ENCODE measurements around the gene AHNAK. TPM values are rescaled to one million over a fixed set of nuclear protein-coding genes. Genes with fewer than 3 reads are reported as not detected.
"Not testable (repeated sequence)": the region's sequence is repeated elsewhere in the genome, so short reads cannot be mapped to it uniquely, and the experiment has no call there.

The AHNAK gene
- polyA plus RNA-seq, 1 experiment: 231 TPM

DNA sequence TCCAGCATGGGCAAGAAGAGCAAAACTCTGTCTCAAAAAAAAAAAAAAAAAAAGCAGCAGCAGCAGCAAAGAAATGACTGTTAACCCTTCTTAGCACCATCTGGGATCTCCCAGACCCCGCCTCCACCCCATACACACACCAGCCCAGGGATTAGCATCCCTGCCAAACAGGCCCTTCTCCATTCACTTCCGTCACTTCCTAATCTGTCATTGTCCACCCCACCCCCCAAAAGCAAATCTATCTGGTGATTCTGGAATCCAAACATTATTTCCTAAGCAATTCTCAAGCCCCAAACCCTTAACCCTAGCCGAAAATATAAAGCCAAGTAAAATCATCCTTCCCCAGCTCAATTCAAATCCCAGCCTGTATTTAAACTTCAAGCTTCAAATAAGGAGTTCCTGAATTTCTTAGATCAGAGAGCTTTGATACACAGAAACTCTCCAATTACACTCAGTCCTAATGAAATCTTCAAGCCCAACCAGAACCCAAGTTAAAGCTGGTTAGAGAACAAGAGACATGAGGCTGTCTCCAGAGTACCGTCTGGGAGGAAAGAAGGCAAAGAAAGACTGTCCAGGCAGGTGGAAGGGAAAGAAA is 6.0 kb upstream of the AHNAK start:
- ChIA-PET CTCF (interaction anchor here (1.4 to 5.1 kb wide), 5 partner anchors 8 to 173 kb away, joined by 3 to 38 read pairs (median 32); no protein-coding TSS in a partner anchor), POLR2A (interaction anchor here (0.6 to 4.6 kb wide), 15 partner anchors 9 to 289 kb away, joined by 3 to 28 read pairs (median 5); partner anchors contain the start of genes C11orf98, CSKMT, EEF1G and MTA2)
- DNase-seq (ENCODE audit: low read depth, low spot score): no peak
- Histone ChIP-seq H3K9me3 (ENCODE audit: control insufficient read depth, insufficient read depth, low read length) (no peaks in the 10 kb centered on the region; the same call in 1 of the 2 replicates), H3K4me3 (ENCODE audit: low read depth, low read length) (peak overlapping the region; percentile 49), H3K27ac (ENCODE audit: low read depth, low read length) (peak overlapping the region; percentile 97), H3K27me3 (ENCODE audit: control insufficient read depth, insufficient read depth, low read length) (no peaks in the 10 kb centered on the region)
- TF ChIP-seq, protein P1, sequence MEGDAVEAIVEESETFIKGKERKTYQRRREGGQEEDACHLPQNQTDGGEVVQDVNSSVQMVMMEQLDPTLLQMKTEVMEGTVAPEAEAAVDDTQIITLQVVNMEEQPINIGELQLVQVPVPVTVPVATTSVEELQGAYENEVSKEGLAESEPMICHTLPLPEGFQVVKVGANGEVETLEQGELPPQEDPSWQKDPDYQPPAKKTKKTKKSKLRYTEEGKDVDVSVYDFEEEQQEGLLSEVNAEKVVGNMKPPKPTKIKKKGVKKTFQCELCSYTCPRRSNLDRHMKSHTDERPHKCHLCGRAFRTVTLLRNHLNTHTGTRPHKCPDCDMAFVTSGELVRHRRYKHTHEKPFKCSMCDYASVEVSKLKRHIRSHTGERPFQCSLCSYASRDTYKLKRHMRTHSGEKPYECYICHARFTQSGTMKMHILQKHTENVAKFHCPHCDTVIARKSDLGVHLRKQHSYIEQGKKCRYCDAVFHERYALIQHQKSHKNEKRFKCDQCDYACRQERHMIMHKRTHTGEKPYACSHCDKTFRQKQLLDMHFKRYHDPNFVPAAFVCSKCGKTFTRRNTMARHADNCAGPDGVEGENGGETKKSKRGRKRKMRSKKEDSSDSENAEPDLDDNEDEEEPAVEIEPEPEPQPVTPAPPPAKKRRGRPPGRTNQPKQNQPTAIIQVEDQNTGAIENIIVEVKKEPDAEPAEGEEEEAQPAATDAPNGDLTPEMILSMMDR (IDR thresholded peaks at IDR 0.05; ENCODE audit: low read depth, low read length): no peak

DNA sequence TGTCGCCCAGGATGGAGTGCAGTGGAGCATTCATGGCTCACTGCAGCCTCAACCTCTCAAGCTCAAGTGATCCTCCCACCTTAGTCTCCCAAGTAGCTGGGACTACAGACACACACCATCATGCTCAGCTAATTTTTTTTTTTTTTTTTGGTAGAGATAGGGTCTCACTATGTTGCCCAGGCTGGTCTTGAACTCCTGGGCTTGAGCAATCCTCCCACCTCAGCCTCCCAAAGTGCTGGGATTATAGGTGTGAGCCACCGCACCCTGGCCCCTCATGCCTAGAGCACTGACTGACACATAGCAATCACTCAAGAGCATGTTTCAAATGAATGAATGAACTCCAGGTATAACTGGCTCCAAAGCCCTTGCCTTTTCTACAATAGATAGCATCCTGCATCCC is 3.9 kb upstream of the AHNAK start:
- H3K4me3 ChIP-seq (ENCODE audit: low read depth, low read length); H3K27ac ChIP-seq (ENCODE audit: low read depth, low read length); H3K9me3 ChIP-seq (ENCODE audit: control insufficient read depth, insufficient read depth, low read length); POLR2A ChIA-PET; DNase-seq (ENCODE audit: low read depth, low spot score); H3K27me3 ChIP-seq (ENCODE audit: control insufficient read depth, insufficient read depth, low read length): not testable (repeated sequence)
- CTCF ChIA-PET: interaction anchor here (0.6 to 5.1 kb wide), 5 partner anchors 7 to 754 kb away, joined by 3 to 38 read pairs (median 32); no protein-coding TSS in a partner anchor

DNA sequence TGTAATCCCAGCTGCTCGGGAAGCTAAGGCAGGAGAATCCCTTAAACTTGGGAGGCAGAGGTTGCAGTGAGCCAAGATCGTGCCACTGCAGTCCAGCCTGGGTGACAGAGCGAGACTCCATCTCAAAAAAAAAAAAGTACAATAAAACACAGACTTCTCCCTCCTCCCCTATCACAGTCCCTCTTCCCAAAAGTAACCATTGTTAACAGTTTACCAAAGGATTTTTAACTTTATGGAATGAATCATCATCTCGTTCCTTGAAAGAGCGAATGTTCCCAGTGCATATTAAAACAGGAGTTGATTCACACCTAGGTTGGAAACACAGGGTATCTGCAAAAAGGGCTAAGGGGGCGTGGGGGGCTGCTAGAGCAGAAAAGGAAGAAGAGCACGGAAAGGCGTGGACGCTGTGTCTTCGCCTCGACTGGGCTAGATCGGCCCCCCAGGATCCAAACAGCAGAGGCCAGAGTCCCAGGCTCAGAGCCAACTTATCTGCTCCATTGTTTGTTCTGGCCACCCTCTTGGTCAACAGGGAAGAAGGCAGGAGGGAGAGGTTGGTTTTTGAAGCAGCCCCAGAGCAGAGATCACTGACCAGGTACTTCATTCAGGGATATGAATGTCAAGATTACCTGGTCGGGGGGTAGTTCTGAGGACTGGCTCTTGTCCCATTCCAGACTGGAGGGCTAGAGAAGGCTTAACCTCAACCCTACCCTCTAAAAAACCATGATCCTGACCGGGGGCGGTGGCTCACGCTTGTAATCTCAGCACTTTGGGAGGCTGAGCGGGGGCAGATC is 2.1 kb upstream of the AHNAK start:
- Histone ChIP-seq H3K27ac (ENCODE audit: low read depth, low read length) (no peak overlapping the region), H3K4me3 (ENCODE audit: low read depth, low read length) (no peak overlapping the region), H3K9me3 (ENCODE audit: control insufficient read depth, insufficient read depth, low read length) (peaks cover 6% of the 10 kb centered on the region; the same call in 1 of the 2 replicates), H3K27me3 (ENCODE audit: control insufficient read depth, insufficient read depth, low read length) (no peaks in the 10 kb centered on the region)
- POLR2A ChIA-PET: no interaction called here
- CTCF ChIA-PET: interaction anchor here (0.6 to 2.0 kb wide), 3 partner anchors 11 to 153 kb away, joined by 3 to 20 read pairs (median 4); no protein-coding TSS in a partner anchor
- TF ChIP-seq, protein P1 (IDR thresholded peaks at IDR 0.05; ENCODE audit: low read depth, low read length): no peak
- no peak for DNase-seq (ENCODE audit: low read depth, low spot score)

DNA sequence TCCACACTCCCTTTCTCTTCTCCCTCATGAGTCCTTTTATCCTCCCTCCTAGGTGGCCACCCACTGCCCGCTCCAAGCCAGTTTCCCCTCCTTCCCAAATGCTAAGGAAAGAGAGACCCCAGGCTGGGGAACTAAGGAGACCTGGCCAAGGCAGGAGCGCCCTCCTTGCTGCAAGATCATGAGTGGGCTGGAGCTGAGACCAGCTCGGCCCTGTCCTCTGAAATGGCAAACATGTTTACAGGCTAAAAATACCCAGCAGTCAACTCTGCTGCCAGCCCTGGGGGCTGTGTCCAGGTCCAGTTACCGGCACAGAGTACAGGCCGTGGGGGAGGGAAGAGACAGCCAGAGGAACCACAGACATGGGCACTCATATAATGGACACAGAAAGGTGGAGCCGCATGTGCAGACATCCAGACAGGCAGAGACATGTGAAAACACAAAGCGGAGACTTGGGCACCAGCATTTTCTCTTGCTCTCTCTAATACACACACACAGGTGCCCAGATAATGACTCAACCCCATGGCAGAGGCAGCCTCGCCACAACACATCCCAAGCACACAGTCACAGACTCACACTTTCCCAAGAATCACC is 1.2 kb upstream of the AHNAK start:
- TF ChIP-seq, protein P1 (IDR thresholded peaks at IDR 0.05; ENCODE audit: low read depth, low read length): no peak
- H3K4me3 ChIP-seq (ENCODE audit: low read depth, low read length): peak overlapping the region; percentile 98
- H3K9me3 ChIP-seq (ENCODE audit: control insufficient read depth, insufficient read depth, low read length): peaks cover 6% of the 10 kb centered on the region; the same call in 1 of the 2 replicates
- H3K27me3 ChIP-seq (ENCODE audit: control insufficient read depth, insufficient read depth, low read length): no peaks in the 10 kb centered on the region
- POLR2A ChIA-PET: interaction anchor here (1.1 to 1.8 kb wide), 4 partner anchors 8 to 152 kb away, joined by 3 to 13 read pairs (median 10); no protein-coding TSS in a partner anchor
- CTCF ChIA-PET: interaction anchor here (0.6 to 6.2 kb wide), 4 partner anchors 11 to 123 kb away, joined by 3 to 101 read pairs (median 10); no protein-coding TSS in a partner anchor
- peak overlapping the region; percentile 57 for H3K27ac ChIP-seq (ENCODE audit: low read depth, low read length)
- no peak for DNase-seq (ENCODE audit: low read depth, low spot score)

DNA sequence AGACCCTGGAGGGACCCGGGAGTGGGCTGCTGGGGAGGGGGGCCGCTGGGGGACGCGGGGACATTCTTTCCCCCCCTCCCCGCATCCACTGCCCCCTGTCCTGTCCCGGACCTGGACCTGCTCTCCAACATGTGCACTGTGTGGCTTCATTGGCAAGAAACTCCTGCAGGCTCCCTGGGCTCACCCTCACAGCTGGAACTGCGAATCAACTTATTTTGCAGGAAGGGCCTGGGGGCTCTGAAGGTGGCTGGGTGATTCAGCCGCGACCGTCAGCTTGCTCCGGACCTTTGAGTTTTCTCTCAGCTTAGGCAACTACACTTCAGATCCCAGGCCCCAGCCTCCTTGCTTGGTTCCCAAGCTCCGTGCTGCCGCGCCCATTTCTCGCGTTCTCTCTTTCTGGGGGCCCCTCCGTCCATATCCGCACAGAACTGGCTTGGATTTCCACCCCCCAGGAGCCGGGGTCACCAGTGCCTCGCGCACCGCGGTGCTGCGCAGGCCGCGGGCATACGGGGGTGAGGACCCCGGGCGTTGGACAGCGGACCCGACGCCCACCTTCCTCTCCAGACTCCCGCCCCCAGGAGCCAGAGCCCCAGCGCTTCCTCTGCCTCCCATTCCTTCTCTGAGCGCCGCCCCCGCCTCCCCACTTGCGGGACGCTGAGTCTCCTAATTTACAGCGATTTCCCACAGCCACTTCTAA is 471 bp upstream of the AHNAK start:
- Histone ChIP-seq H3K9me3 (ENCODE audit: control insufficient read depth, insufficient read depth, low read length) (peaks cover 6% of the 10 kb centered on the region; the same call in 1 of the 2 replicates), H3K27ac (ENCODE audit: low read depth, low read length) (peak overlapping the region; percentile 57), H3K4me3 (ENCODE audit: low read depth, low read length) (peak overlapping the region; percentile 98), H3K27me3 (ENCODE audit: control insufficient read depth, insufficient read depth, low read length) (no peaks in the 10 kb centered on the region)
- POLR2A ChIA-PET: interaction anchor here (0.6 to 1.8 kb wide), 10 partner anchors 9 to 151 kb away, joined by 3 to 13 read pairs (median 4); partner anchors contain the start of genes B3GAT3, EEF1G and TUT1
- CTCF ChIA-PET: interaction anchor here (0.6 to 6.2 kb wide), 4 partner anchors 11 to 152 kb away, joined by 3 to 101 read pairs (median 10); no protein-coding TSS in a partner anchor
- TF ChIP-seq, protein P1 (IDR thresholded peaks at IDR 0.05; ENCODE audit: low read depth, low read length): no peak
- DNase-seq (ENCODE audit: low read depth, low spot score): no peak
